Nephron progenitor cell (in vitro differentiated cells): ENCODE measurements around the gene CPLX3.

ENCODE experiments used
- DNase-seq: peaks from one replicate; pipeline ENCODE4 v3.0.0; 2021
- H3K27ac Mint-ChIP-seq: 2 replicates; pipeline ENCODE4 v1.8.0; 2021; ENCODE audit warnings: mild to moderate bottlenecking, moderate library complexity, mixed read lengths
- H3K27me3 Mint-ChIP-seq: 2 replicates; pipeline ENCODE4 v1.8.0; 2021; ENCODE audit warnings: mild to moderate bottlenecking, low read depth, mixed read lengths; ENCODE audit not compliant: poor library complexity
- H3K36me3 Mint-ChIP-seq: 2 replicates; pipeline ENCODE4 v1.8.0; 2021; ENCODE audit warnings: low read depth, mixed read lengths
- H3K4me1 Mint-ChIP-seq: 2 replicates; pipeline ENCODE4 v1.8.0; 2021; ENCODE audit warnings: mixed read lengths
- H3K4me3 Mint-ChIP-seq: 2 replicates; pipeline ENCODE4 v1.8.0; 2021; ENCODE audit warnings: mild to moderate bottlenecking, moderate library complexity, mixed read lengths
- H3K9me3 Mint-ChIP-seq: 2 replicates; pipeline ENCODE4 v1.8.0; 2021; ENCODE audit warnings: mild to moderate bottlenecking, moderate library complexity, mixed read lengths
- TF ChIP-seq, protein P1 (sequence below): fragments of 200-600 bp; sonication (generic); IDR thresholded peaks from 2 replicates; pipeline ENCODE4 v1.5.0; 2021; ENCODE audit warnings: antibody characterized with exemption

Gene CPLX3

GRCh38 chr15:74825866-74826265 lies 561 bp upstream of the CPLX3 start:
- Mint-ChIP-seq H3K36me3 (no peaks in the 10 kb centered on the region), H3K27me3 (peaks cover 90% of the 10 kb centered on the region), H3K4me1 (peaks cover 5% of the 10 kb centered on the region), H3K4me3 (no peak overlapping the region), H3K27ac (no peak overlapping the region), H3K9me3 (no peaks in the 10 kb centered on the region)
- no peak for DNase-seq
- TF ChIP-seq, protein P1, sequence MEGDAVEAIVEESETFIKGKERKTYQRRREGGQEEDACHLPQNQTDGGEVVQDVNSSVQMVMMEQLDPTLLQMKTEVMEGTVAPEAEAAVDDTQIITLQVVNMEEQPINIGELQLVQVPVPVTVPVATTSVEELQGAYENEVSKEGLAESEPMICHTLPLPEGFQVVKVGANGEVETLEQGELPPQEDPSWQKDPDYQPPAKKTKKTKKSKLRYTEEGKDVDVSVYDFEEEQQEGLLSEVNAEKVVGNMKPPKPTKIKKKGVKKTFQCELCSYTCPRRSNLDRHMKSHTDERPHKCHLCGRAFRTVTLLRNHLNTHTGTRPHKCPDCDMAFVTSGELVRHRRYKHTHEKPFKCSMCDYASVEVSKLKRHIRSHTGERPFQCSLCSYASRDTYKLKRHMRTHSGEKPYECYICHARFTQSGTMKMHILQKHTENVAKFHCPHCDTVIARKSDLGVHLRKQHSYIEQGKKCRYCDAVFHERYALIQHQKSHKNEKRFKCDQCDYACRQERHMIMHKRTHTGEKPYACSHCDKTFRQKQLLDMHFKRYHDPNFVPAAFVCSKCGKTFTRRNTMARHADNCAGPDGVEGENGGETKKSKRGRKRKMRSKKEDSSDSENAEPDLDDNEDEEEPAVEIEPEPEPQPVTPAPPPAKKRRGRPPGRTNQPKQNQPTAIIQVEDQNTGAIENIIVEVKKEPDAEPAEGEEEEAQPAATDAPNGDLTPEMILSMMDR, result no peak

DNA sequence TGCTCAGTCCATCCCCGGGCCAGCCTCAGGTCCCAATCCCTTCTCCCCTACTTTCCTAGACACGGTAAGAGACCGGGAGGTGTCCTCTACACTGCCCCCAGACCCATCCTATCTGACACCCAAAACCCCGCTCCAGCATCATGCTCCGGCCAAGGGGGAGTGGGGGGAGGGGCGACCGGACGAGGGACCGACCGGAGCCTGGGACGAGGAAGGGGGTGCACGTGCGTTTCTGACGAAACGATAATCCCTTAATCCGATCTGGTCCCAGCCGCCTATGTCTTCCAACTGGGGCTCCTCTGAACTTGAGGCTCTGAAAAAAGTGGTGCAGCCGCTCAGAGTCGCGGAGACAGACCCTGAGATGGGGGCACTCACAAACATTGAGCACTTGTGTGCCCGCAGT lies 494 bp downstream of the CPLX3 start:
- TF ChIP-seq, protein P1, result no peak
- DNase-seq, result no peak

DNA sequence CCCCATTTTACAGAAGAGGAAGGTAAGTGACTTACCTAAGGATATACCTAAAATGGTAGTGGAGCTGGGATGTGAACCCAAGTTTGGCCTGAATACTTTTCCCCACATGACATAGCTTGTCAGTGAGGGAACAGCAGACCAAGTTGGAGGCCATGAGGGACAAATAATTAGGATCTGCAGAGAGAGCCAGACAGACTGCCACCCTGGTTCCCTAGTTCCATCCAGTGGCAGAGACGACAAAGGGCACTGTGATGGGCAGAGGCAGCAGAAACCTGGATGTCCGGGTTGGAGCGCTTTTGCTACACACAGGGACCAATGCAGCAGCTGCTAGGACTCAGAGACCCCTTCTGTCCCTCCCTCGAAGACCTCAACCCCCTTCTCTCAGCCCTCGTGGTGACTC lies 1.2 kb downstream of the CPLX3 start:
- no peaks in the 10 kb centered on the region for H3K36me3 Mint-ChIP-seq
- no peaks in the 10 kb centered on the region for H3K9me3 Mint-ChIP-seq
- TF ChIP-seq, protein P1, result no peak
- H3K4me3 Mint-ChIP-seq, result no peak overlapping the region
- H3K27me3 Mint-ChIP-seq, result peaks cover 82% of the 10 kb centered on the region
- H3K4me1 Mint-ChIP-seq, result peaks cover 15% of the 10 kb centered on the region
- DNase-seq, result no peak
- H3K27ac Mint-ChIP-seq, result no peak overlapping the region

More for the DNA sequence above, 494 bp downstream of the CPLX3 start:
- no peak overlapping the region for H3K4me3 Mint-ChIP-seq
- no peak overlapping the region for H3K27ac Mint-ChIP-seq
- peaks cover 88% of the 10 kb centered on the region for H3K27me3 Mint-ChIP-seq
- H3K36me3 Mint-ChIP-seq, result no peaks in the 10 kb centered on the region
- no peaks in the 10 kb centered on the region for H3K9me3 Mint-ChIP-seq
- peaks cover 8% of the 10 kb centered on the region for H3K4me1 Mint-ChIP-seq

- no peak overlapping the region for H3K4me3 Mint-ChIP-seq
- TF ChIP-seq, protein P1, result no peak
- H3K27me3 Mint-ChIP-seq, result peaks cover 76% of the 10 kb centered on the region
- peaks cover 25% of the 10 kb centered on the region for H3K4me1 Mint-ChIP-seq
- no peak overlapping the region for H3K27ac Mint-ChIP-seq
- H3K9me3 Mint-ChIP-seq, result no peaks in the 10 kb centered on the region
- H3K36me3 Mint-ChIP-seq, result no peaks in the 10 kb centered on the region
- no peak for DNase-seq
Measured at GRCh38 chr15:74828835-74829234, 2.4 kb downstream of the CPLX3 start.

DNA sequence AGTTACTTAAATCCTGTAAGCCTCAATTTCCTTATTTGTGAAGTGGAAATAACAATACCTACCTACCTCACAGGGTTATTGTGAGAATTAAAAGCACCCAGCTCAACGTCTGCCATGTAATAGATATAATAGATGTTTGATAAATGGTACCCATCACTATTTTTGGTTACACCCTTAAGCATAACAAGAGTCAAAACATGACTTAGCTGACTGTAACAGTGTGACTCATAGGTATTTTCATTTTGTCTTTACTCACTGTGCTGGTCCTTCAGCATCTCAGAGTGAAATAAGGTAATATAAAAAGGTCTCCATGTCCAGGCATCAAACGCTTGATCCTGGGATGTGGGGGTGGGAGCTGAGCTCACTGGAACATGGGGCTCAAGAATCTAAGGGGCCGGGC lies 3.1 kb downstream of the CPLX3 start:
- peaks cover 69% of the 10 kb centered on the region for H3K27me3 Mint-ChIP-seq
- peaks cover 27% of the 10 kb centered on the region for H3K4me1 Mint-ChIP-seq
- DNase-seq, result no peak
- TF ChIP-seq, protein P1, result no peak
- no peak overlapping the region for H3K27ac Mint-ChIP-seq
- H3K4me3 Mint-ChIP-seq, result no peak overlapping the region
- no peaks in the 10 kb centered on the region for H3K36me3 Mint-ChIP-seq
- no peaks in the 10 kb centered on the region for H3K9me3 Mint-ChIP-seq

- TF ChIP-seq, protein P1, result no peak
- no peak for DNase-seq
- H3K27me3 Mint-ChIP-seq, result peaks cover 64% of the 10 kb centered on the region
- no peaks in the 10 kb centered on the region for H3K36me3 Mint-ChIP-seq
- no peak overlapping the region for H3K4me3 Mint-ChIP-seq
- H3K4me1 Mint-ChIP-seq, result peaks cover 32% of the 10 kb centered on the region
- H3K27ac Mint-ChIP-seq, result no peak overlapping the region
- H3K9me3 Mint-ChIP-seq, result no peaks in the 10 kb centered on the region
Measured at GRCh38 chr15:74829991-74830390, 3.6 kb downstream of the CPLX3 start.
